ENCODE measurements around the gene UCP2. TPM values are rescaled to one million over a fixed set of nuclear protein-coding genes. Genes with fewer than 3 reads are reported as not detected.
A peak's percentile ranks its signal among the peaks of the same experiment; 100 is the strongest.

The UCP2 gene
- total and polyA plus RNA-seq, 10 of the 15 experiments (the other 5 are each of a cell fraction or from before 2014, with no cell fraction given) = 32.9 to 248 (median 154) TPM

- intact Hi-C loops (cut with micrococcal nuclease; ENCODE audit: unreplicated experiment) = no loop called here
- Histone ChIP-seq H4K20me1 (ENCODE audit: control insufficient read depth, insufficient read depth) (no peaks in the 10 kb centered on the region), H3K79me2 (ENCODE audit: control insufficient read depth, insufficient read depth, low read length) (no peaks in the 10 kb centered on the region), H3K4me3 (no peak overlapping the region), H3K4me1 (ENCODE audit: control insufficient read depth, insufficient read depth, low read length) (peaks cover 3% of the 10 kb centered on the region; the same call in 1 of the 2 replicates), H3K36me3 (ENCODE audit: control insufficient read depth in 2 of 2, insufficient read depth in 2 of 2, low read length in 1 of 2) (no peaks in the 10 kb centered on the region), H2AFZ (ENCODE audit: control insufficient read depth, low read depth, low read length) (no peak overlapping the region), H3K9ac (ENCODE audit: control insufficient read depth, insufficient read depth, low read length) (no peak overlapping the region), H3K4me2 (ENCODE audit: control insufficient read depth, insufficient read depth) (no peak overlapping the region), H3K27ac (ENCODE audit: control insufficient read depth, insufficient read depth) (no peak overlapping the region), H3K27me3 (replicated peaks in 1 of 2; ENCODE audit: control insufficient read depth in 2 of 2, insufficient read depth in 2 of 2, low read length in 1 of 2) (no peaks in the 10 kb centered on the region), H3K9me3 (replicated peaks; ENCODE audit: control insufficient read depth, insufficient read depth, low read length) (no peaks in the 10 kb centered on the region)
- FAIRE-seq (no peak), DNase-seq (ENCODE audit: low read depth, low spot score) (no peak), ATAC-seq (peak; percentile 20; the same call in 2 of the 3 replicates)
- TF ChIP-seq NFYA (IDR thresholded peaks at IDR 0.05; ENCODE audit: borderline replicate concordance, low read depth, low read length) (no peak), ESRRA (IDR thresholded peaks at IDR 0.05; ENCODE audit: low read length) (no peak), SMC3 (IDR thresholded peaks at IDR 0.05; ENCODE audit: borderline replicate concordance, low read length) (no peak), POU2F2 (IDR thresholded peaks at IDR 0.05; ENCODE audit: borderline replicate concordance, low read depth, low read length) (no peak), SPI1 (IDR thresholded peaks at IDR 0.05; ENCODE audit: borderline replicate concordance, insufficient read depth, low read depth, low read length) (no peak), HCFC1 (IDR thresholded peaks at IDR 0.05; ENCODE audit: low read length) (no peak), GATAD2B (conservative IDR thresholded peaks at IDR 0.05; ENCODE audit: low read depth) (no peak), PAX8 (IDR thresholded peaks at IDR 0.05) (no peak), KDM1A (IDR thresholded peaks at IDR 0.05; ENCODE audit: borderline replicate concordance) (no peak), TARDBP (IDR thresholded peaks at IDR 0.05; ENCODE audit: borderline replicate concordance) (no peak), SIN3A (IDR thresholded peaks at IDR 0.05; ENCODE audit: low read depth, low read length) (no peak)
- ChIA-PET SMC1A (ENCODE audit: uncharacterized antibody, unreplicated experiment) (interaction anchor here (0.6 kb wide), 1 partner anchor 367 kb away, joined by 3 read pairs; no protein-coding TSS in a partner anchor), POLR2A (interaction anchor here (0.6 kb wide), 2 partner anchors 361 to 1491 kb away, joined by 3 read pairs; no protein-coding TSS in a partner anchor), RAD21 (ENCODE audit: unreplicated experiment) (no interaction called here), CTCF (interaction anchor here (0.8 to 1.5 kb wide), 3 partner anchors 11 to 299 kb away, joined by 3 to 4 read pairs (median 4); no protein-coding TSS in a partner anchor)
- BruUV-seq (replicated peaks) = no TSS peak
- in situ Hi-C loops (cut with MboI) = no loop called here
- WGBS (ENCODE audit: insufficient coverage, insufficient replicate concordance, low lambda C conversion rate, missing lambda C conversion rate) = 33% methylated on average over 29 of the region's 29 CpGs
Observed at GRCh38 chr11:73956876-73957653, 25.6 kb downstream of the UCP2 start.

Measured in GM12878 (cell line).